HepG2 (cell line): ENCODE measurements around the gene UTP25. TPM values are rescaled to one million over a fixed set of nuclear protein-coding genes. Genes with fewer than 3 reads are reported as not detected.

Experiments
- ATAC-seq: fragments of 200-7000 bp; cut with Tn5 transposase; 3 replicates; pipeline ENCODE4 v1.9.1; 2020; ENCODE audit warnings: mild to moderate bottlenecking, moderate library complexity
- BruUV-seq: library from RNA; stranded (reverse); fragments of 400-500 nt; replicated peaks from 2 replicates; lab custom pipeline; 2021; lab: Mats Ljungman, UMichigan
- CTCF ChIA-PET: fragments of 300-600 bp; formaldehyde crosslinking; extraction: SDS; loops from one replicate; lab custom pipeline; 2021; ENCODE audit warnings: low total read pairs, inconsistent platforms, low intra/inter-chr PET ratio; lab: Yijun Ruan, JAX
- POLR2A ChIA-PET: fragments of 350-600 bp; sonication (Branson Sonifier 250); formaldehyde crosslinking; loops from one replicate; lab custom pipeline; 2020; ENCODE audit warnings: antibody characterized with exemption, inconsistent platforms; lab: Yijun Ruan, JAX
- DNase-seq: peaks from one replicate; pipeline ENCODE4 v3.0.0-alpha.2; 2015; ENCODE audit warnings: low spot score
- FAIRE-seq: peaks from 3 replicates; lab custom pipeline; 2011; peaks lifted over from hg19 to GRCh38; lab: Jason Lieb, UNC
- H2AFZ ChIP-seq: one replicate; pipeline ENCODE4 v1.6.1; 2011; ENCODE audit warnings: low read length, inconsistent platforms
- H3K27ac ChIP-seq: fragments of 300-600 bp; 3 replicates; pipeline ENCODE4 v1.8.0; 2011; ENCODE audit warnings: mixed run types, mild to moderate bottlenecking, mixed read lengths, low read length, inconsistent platforms; ENCODE audit not compliant: insufficient read depth; ENCODE audit errors: extremely low read length
- H3K27me3 ChIP-seq, 2 experiments: fragments of 200-600 bp in 1 of 2; 2 replicates in 1 of 2; 3 replicates in 1 of 2; pipeline versions ENCODE4 v1.6.0 to v1.8.0; 2011; ENCODE audit warnings: low read length in 2 of 2, mild to moderate bottlenecking in 2 of 2, moderate library complexity in 2 of 2, inconsistent platforms in 1 of 2; ENCODE audit not compliant: insufficient read depth in 2 of 2, control insufficient read depth in 1 of 2
- H3K36me3 ChIP-seq, 2 experiments: fragments of 200-600 bp in 1 of 2; replicated peaks in 1 of 2; 2 replicates in 1 of 2; 3 replicates in 1 of 2; pipeline versions ENCODE4 v1.5.1 to v1.8.0; 2011; ENCODE audit warnings: low read length in 2 of 2, inconsistent platforms in 1 of 2; ENCODE audit not compliant: insufficient read depth in 2 of 2, control insufficient read depth in 1 of 2
- H3K4me1 ChIP-seq: 2 replicates; pipeline ENCODE4 v1.5.1; 2012; ENCODE audit warnings: low read length, inconsistent platforms; ENCODE audit not compliant: insufficient read depth
- H3K4me2 ChIP-seq: 2 replicates; pipeline ENCODE4 v1.6.0; 2011; ENCODE audit warnings: low read depth, low read length, inconsistent platforms
- H3K4me3 ChIP-seq, 3 experiments: fragments of 200-600 bp in 1 of 3; sonication (generic), shearing (Covaris generic) in 1 of 3; replicated peaks in 1 of 3; 2 replicates each; pipeline ENCODE4 v1.5.1; 2011 to 2016; ENCODE audit warnings: low read length in 3 of 3, inconsistent platforms in 2 of 3, low read depth in 2 of 3, mild to moderate bottlenecking in 2 of 3, control low read depth in 1 of 3, mixed read lengths in 1 of 3; ENCODE audit not compliant: insufficient read depth in 1 of 3
- H3K79me2 ChIP-seq: one replicate; pipeline ENCODE4 v1.6.1; 2011; ENCODE audit warnings: low read length, inconsistent platforms; ENCODE audit not compliant: insufficient read depth
- H3K9ac ChIP-seq: 2 replicates; pipeline ENCODE4 v1.6.0; 2011; ENCODE audit warnings: mild to moderate bottlenecking, low read depth, low read length, inconsistent platforms; ENCODE audit not compliant: insufficient read depth
- H3K9me3 ChIP-seq: 2 replicates; pipeline ENCODE4 v1.5.1; 2012; ENCODE audit warnings: mild to moderate bottlenecking, low read length
- H4K20me1 ChIP-seq: 2 replicates; pipeline ENCODE4 v1.6.0; 2011; ENCODE audit warnings: inconsistent platforms, mild to moderate bottlenecking, low read length, moderate library complexity; ENCODE audit not compliant: insufficient read depth
- ARID2 ChIP-seq: sonication (generic); formaldehyde crosslinking; IDR thresholded peaks from 2 replicates; pipeline ENCODE4 v1.8.1; 2022; ENCODE audit warnings: mild to moderate bottlenecking, missing genetic modification reagents, borderline replicate concordance
- CHCHD3 ChIP-seq: sonication (generic); formaldehyde crosslinking; IDR thresholded peaks from 2 replicates; pipeline ENCODE4 v1.8.0; 2022; ENCODE audit warnings: mild to moderate bottlenecking, missing genetic modification reagents, moderate library complexity
- NFE2L2 ChIP-seq: fragments of 150-350 bp; IDR thresholded peaks from 2 replicates; pipeline ENCODE4 v1.6.1; 2014; ENCODE audit warnings: low read length
- NFRKB ChIP-seq: fragments of 450-650 bp; IDR thresholded peaks from 2 replicates; pipeline ENCODE4 v1.6.1; 2017
- PHB2 ChIP-seq: fragments of 450-650 bp; IDR thresholded peaks from 2 replicates; pipeline ENCODE4 v1.6.1; 2018; ENCODE audit not compliant: partially characterized antibody
- POLR2G ChIP-seq: fragments of 200-400 bp; formaldehyde crosslinking; IDR thresholded peaks from 2 replicates; pipeline ENCODE4 v1.6.1; 2018; ENCODE audit warnings: mild to moderate bottlenecking, low read depth, low read length, moderate library complexity
- SNAI1 ChIP-seq: sonication (generic); formaldehyde crosslinking; IDR thresholded peaks from 2 replicates; pipeline ENCODE4 v1.5.0; 2020; ENCODE audit warnings: mild to moderate bottlenecking, missing genetic modification reagents, borderline replicate concordance
- SOX6 ChIP-seq, 2 experiments: fragments of 450-650 bp in 1 of 2; sonication (generic) in 1 of 2; formaldehyde crosslinking in 1 of 2; IDR thresholded peaks; 2 replicates each; pipeline versions ENCODE4 v1.4.0 to v1.6.1; 2017 to 2020; ENCODE audit warnings: antibody characterized with exemption in 1 of 2, mild to moderate bottlenecking in 1 of 2, missing genetic modification reagents in 1 of 2
- ZNF407 ChIP-seq: sonication (generic); formaldehyde crosslinking; IDR thresholded peaks from one replicate; pipeline ENCODE4 v1.5.1; 2020; ENCODE audit warnings: mild to moderate bottlenecking, missing genetic modification reagents; ENCODE audit errors: not compliant biosample characterization
- ZNF609 ChIP-seq: sonication (generic); formaldehyde crosslinking; IDR thresholded peaks from 2 replicates; pipeline ENCODE4 v1.4.0; 2020; ENCODE audit warnings: mild to moderate bottlenecking, missing genetic modification reagents, borderline replicate concordance
- ZNF790 ChIP-seq: sonication (generic); formaldehyde crosslinking; IDR thresholded peaks from 2 replicates; pipeline ENCODE4 v1.8.0; 2022; ENCODE audit warnings: missing genetic modification reagents, mild to moderate bottlenecking, borderline replicate concordance
- ZNF816 ChIP-seq: sonication (generic); formaldehyde crosslinking; IDR thresholded peaks from 2 replicates; pipeline ENCODE4 v1.8.0; 2022; ENCODE audit warnings: missing genetic modification reagents, mild to moderate bottlenecking, borderline replicate concordance
- WGBS: methylation state at CpG from one replicate; pipeline ENCODE4 v1.1.6; 2017; ENCODE audit warnings: low lambda C conversion rate; 5-methylcytosine and 5-hydroxymethylcytosine counted together
- in situ Hi-C: cut with HindIII; loops from 2 replicates; pipeline ENCODE4 v1.10.0; 2017; ENCODE audit warnings: low pct_unique_long_range_greater_than_20kb; ENCODE audit not compliant: extremely low pct_ligation_motif_present
- intact Hi-C: fragments of 100-400 bp; cut with micrococcal nuclease; formaldehyde crosslinking; loops from one replicate; pipeline ENCODE4 v1.10.0; 2022; ENCODE audit not compliant: unreplicated experiment
- polyA plus RNA-seq, 8 experiments: library from polyadenylated mRNA; depleted of rRNA in 3 of 8; stranded (reverse) in 7 of 8; unstranded in 1 of 8; fragments of >200 nt; fragmentation: Illumina TruSeq in 4 of 8; extraction: Trizol in 4 of 8; gene quantifications; 2 replicates each; pipeline versions ENCODE4 v1.2.1 to v1.2.3, GENCODE V29; 2011 to 2016; ENCODE audit warnings: low read depth in 4 of 8, missing spikeins in 1 of 8, mixed read lengths in 1 of 8; ENCODE audit not compliant: insufficient read depth in 1 of 8
- total RNA-seq, 5 experiments: library from RNA; depleted of rRNA; stranded (reverse); fragments of >200 nt; fragmentation: Illumina TruSeq; extraction: Trizol; gene quantifications; 2 replicates each; pipeline ENCODE4 v1.2.3, GENCODE V29; 2016; ENCODE audit warnings: low read depth in 1 of 5

Gene UTP25
- total and polyA plus RNA-seq, 2 of the 13 experiments (the other 11 are each of a cell fraction or from before 2014, with no cell fraction given): 4.8 to 5.7 TPM

GRCh38 chr1:209893751-209894150 lies 66.0 kb downstream of the UTP25 start:
- intact Hi-C loops: no loop called here
- 1% methylated on average over 6 of the region's 6 CpGs for WGBS

More at GRCh38 chr1:209893751-209894150, 66.0 kb downstream of the UTP25 start:
- Histone ChIP-seq H3K4me3 (no peak overlapping the region), H3K27me3 (no peaks in the 10 kb centered on the region), H4K20me1 (no peaks in the 10 kb centered on the region), H3K79me2 (no peaks in the 10 kb centered on the region), H2AFZ (no peak overlapping the region), H3K9me3 (no peaks in the 10 kb centered on the region), H3K9ac (no peak overlapping the region), H3K4me2 (no peak overlapping the region), H3K27ac (no peak overlapping the region), H3K4me1 (no peaks in the 10 kb centered on the region), H3K36me3 (no peaks in the 10 kb centered on the region)
- ATAC-seq (no peak), FAIRE-seq (no peak), DNase-seq (no peak)
- no TSS peak for BruUV-seq
- POLR2A ChIA-PET: no interaction called here
- no peak for TF ChIP-seq ZNF816 (CRISPR knock-in tag)
- TF ChIP-seq NFRKB: no peak
- TF ChIP-seq SNAI1 (CRISPR knock-in tag): no peak
- TF ChIP-seq POLR2G: no peak
- TF ChIP-seq SOX6 (IDR thresholded peaks at IDR 0.05): no peak
- TF ChIP-seq SOX6 (CRISPR knock-in tag; IDR thresholded peaks at IDR 0.05): no peak
- no peak for TF ChIP-seq ZNF609
- TF ChIP-seq PHB2: no peak
- no peak for TF ChIP-seq ZNF407 (CRISPR knock-in tag)
- TF ChIP-seq CHCHD3 (CRISPR knock-in tag): no peak
- no peak for TF ChIP-seq NFE2L2
- TF ChIP-seq ZNF790 (CRISPR knock-in tag): no peak
- no peak for TF ChIP-seq ARID2 (CRISPR knock-in tag)
- in situ Hi-C loops: no loop called here
- CTCF ChIA-PET: no interaction called here
